ENCODE data around the gene COQ10A. TPM values are rescaled to one million over a fixed set of nuclear protein-coding genes. Genes with fewer than 3 reads are reported as not detected.
A peak's percentile ranks its signal among the peaks of the same experiment; 100 is the strongest.

COQ10A gene
- 1 to 10 TPM; 3.5 to 6.1 TPM for total RNA-seq

DNA sequence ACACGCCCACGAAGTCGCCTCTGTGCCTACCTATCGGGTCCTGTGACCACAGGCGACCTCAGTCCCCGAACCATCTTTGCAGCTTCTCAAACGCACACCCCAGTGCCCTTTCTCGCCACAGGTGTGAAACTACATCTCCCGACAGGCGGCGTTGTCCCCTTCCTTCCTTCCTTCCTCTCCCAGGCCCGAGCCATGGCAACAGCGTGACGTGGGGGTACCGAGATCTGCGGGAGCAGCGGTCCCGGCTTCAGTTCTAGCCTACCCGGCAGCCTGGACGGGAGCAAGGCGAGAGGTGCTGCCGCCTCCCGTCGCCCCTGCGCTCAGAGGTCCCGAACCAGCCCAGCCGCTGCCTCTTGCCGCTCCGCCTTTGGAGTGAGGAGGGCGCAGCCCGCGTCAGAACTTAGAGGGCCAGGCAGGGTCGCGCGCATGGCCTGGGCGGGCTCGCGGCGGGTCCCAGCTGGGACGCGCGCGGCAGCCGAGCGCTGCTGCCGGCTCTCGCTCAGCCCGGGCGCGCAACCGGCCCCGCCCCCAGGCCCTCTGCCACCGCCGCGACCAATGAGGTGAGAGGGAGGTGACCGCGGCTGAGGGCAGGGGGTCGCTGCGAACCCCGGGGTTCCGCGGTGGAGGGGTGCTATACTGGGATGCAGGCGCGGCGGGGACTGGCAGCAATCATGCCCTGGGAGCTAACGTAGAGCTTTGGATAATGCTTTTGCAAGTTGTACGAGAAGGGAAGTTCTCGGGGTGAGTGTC lies at the start of gene COQ10A:
TSS of gene COQ10A (plus strand) at position 250 of the 750 bp plus-strand sequence. CDS start at position 427, 177 bp downstream.
- CTCF ChIA-PET: interaction anchor here (0.6 to 4.5 kb wide), 13 partner anchors 9 to 197 kb away, joined by 3 to 22 read pairs (median 4); partner anchors contain the start of genes ANKRD52, RNF41 and SMARCC2
- Mint-ChIP-seq H3K4me3 (peak within 1 kb of the TSS; percentile 89), H3K27me3 (ENCODE audit: low read depth) (no peaks in the 10 kb centered on the region)

DNA sequence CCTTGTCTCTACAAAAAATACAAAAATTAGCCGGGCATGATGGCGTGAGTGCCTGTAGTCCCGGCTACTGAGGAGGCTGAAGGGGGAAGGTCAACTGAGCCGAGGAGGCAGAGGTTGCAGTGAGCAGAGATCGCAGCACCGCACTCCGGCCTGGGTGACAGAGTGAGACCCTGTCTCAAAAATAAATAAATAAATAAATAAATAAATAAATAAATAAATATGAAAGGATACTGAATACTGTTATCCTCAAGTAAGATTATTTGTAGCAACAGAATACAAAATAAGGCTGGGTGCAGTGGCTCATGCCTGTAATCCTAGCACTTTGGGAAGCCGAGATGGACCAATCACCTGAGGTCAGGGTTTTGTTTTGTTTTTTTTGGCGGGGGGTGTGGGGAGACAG lies 46.9 kb upstream of the COQ10A start:
- peaks cover 7% of the 10 kb centered on the region for H3K36me3 Mint-ChIP-seq (ENCODE audit: low read depth)
- intact Hi-C loops (cut with micrococcal nuclease): loop anchor here (5.0 kb wide), 3 partner anchors 293 to 467 kb away; partner anchors contain the start of genes PTGES3 and PYM1
- no peak overlapping the region for H3K4me3 Mint-ChIP-seq
- no peak overlapping the region for H3K27ac Mint-ChIP-seq
- H3K27me3 Mint-ChIP-seq (ENCODE audit: low read depth): no peaks in the 10 kb centered on the region
- H3K9me3 Mint-ChIP-seq: no peaks in the 10 kb centered on the region
- CTCF ChIA-PET: interaction anchor here (0.9 to 3.9 kb wide), 2 partner anchors 28 to 94 kb away, joined by 3 to 22 read pairs; no protein-coding TSS in a partner anchor
- H3K4me1 Mint-ChIP-seq (ENCODE audit: low read depth): peaks cover 33% of the 10 kb centered on the region
- DNase-seq: no peak

More for the DNA sequence above, at the start of gene COQ10A:
- Mint-ChIP-seq H3K36me3 (ENCODE audit: low read depth) (peaks cover 4% of the 10 kb centered on the region), H3K9me3 (no peaks in the 10 kb centered on the region), H3K4me1 (ENCODE audit: low read depth) (peaks cover 16% of the 10 kb centered on the region), H3K27ac (peak within 1 kb of the TSS; percentile 81)
- intact Hi-C loops (cut with micrococcal nuclease): loop anchor here (1.0 to 2.0 kb wide), 4 partner anchors 9 to 201 kb away; partner anchors contain the start of genes ANKRD52 and SPRYD4
- peak; percentile 90 for DNase-seq

DNA sequence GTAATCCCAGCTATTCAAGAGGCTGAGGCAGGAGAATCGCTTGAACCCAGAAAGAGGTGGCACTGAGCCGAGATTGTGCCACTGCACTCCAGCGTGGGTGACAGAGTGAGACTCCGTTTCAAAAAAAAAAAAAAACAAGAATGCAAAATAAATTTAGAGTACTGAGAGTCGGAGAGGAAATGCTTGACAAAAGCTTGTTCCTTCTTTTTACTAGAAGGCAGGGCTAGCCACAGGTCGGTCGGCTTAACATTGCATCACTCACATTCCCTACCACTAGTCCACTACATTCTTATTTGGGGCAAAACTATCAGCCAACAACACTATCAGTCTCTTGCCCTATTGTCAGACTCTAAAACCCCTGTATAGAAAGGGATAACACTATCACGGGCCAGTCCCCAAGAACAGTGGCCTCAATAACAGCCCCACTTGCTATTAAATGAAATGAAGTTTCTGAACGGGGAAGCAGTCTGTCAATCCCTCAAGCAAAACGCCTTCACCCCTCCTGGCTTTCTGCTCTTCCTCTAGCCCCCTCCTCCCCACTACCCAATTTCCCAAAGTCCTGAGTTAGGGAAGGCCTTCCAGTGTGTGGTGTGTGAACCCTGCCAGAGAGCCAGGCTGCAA lies 46.0 kb upstream of the COQ10A start:
- intact Hi-C loops (cut with micrococcal nuclease): loop anchor here (5.0 kb wide), 3 partner anchors 293 to 467 kb away; partner anchors contain the start of genes PTGES3 and PYM1
- Mint-ChIP-seq H3K27me3 (ENCODE audit: low read depth) (no peaks in the 10 kb centered on the region), H3K4me3 (peak overlapping the region; percentile 99), H3K27ac (peak overlapping the region; percentile 93), H3K9me3 (no peaks in the 10 kb centered on the region), H3K36me3 (ENCODE audit: low read depth) (peaks cover 2% of the 10 kb centered on the region), H3K4me1 (ENCODE audit: low read depth) (peaks cover 39% of the 10 kb centered on the region)
- no peak for DNase-seq
- CTCF ChIA-PET: interaction anchor here (0.9 to 3.9 kb wide), 7 partner anchors 14 to 243 kb away, joined by 3 to 40 read pairs (median 22); partner anchors contain the start of genes ANKRD52, SMARCC2 and ZC3H10

DNA sequence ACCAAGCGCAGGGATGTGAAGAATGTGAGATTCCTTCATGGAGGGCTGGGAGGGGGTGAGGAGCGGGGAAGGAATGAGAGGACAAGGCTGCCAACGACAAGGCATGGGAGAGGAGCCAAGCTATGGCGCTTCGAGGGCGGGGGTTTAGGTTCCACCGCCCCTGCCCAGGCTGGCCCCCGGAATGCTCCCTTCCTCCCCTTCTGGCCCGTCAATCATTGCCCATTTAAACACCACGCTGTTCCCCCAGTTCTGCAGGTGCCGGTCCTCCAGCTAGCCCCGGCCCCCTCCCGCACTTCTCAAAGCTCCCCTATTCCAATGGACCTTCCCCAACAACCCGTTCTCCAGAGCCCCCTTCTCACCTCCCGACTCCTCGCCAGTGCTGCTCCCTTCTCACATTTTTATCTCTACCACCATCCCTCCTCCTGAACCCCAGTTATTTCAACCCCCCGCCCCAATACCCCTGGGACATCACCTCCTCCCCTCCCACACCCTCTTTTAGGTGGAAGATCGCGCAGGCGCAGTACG lies 45.4 kb upstream of the COQ10A start:
- no peak for DNase-seq
- Mint-ChIP-seq H3K9me3 (no peaks in the 10 kb centered on the region), H3K4me1 (ENCODE audit: low read depth) (peaks cover 39% of the 10 kb centered on the region), H3K27ac (peak overlapping the region; percentile 93), H3K36me3 (ENCODE audit: low read depth) (peaks cover 6% of the 10 kb centered on the region), H3K27me3 (ENCODE audit: low read depth) (no peaks in the 10 kb centered on the region), H3K4me3 (peak overlapping the region; percentile 99)
- intact Hi-C loops (cut with micrococcal nuclease): loop anchor here (5.0 kb wide), 3 partner anchors 294 to 466 kb away; partner anchors contain the start of genes PTGES3 and PYM1
- CTCF ChIA-PET: interaction anchor here (0.6 to 3.9 kb wide), 19 partner anchors 12 to 250 kb away, joined by 3 to 40 read pairs (median 5); partner anchors contain the start of genes ANKRD52, ESYT1, SMARCC2 and ZC3H10

DNA sequence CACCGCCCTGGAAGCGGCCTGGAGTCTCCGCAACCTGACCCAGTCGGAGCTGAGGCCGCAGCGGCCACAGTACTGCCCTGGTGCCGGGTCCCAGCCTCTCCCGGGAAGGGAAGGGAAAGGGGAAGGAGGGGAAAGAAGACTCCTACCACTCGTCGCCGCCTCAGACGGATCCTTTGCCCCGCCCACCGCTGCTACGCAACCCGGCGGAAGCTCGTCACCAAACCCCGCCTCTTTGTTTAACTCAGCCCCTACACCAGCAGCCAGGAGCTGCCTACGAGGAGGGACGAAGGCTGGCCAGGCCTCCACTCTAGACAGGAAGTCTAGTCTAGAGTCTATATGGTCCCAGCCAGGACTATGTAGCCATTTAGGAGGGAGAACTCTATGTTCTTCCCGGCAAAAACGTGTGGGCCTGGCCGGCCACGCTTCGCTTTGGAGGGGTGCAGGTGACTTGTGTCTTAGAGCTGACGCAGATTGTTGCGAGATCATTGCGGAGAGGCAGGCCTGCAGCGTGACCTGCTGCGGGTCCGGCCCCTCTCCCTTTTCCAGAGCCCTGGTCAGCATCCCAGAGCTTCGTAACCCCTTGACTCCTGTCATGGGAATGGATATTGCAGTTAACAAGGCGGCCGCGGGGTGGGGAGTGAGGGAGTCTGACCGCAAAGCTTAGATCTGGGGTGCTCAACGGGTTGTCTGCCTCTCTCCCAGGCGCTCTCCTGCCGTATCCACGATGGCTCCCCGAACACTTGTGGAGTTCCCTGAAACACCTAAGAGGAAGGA lies 44.8 kb upstream of the COQ10A start, which contains the start of gene RNF41:
TSS of gene RNF41 (minus strand) at position 166 of the 774 bp plus-strand sequence. CDS start 7,875 bp downstream, outside the sequence.
- H3K9me3 Mint-ChIP-seq: no peaks in the 10 kb centered on the region
- intact Hi-C loops (cut with micrococcal nuclease): loop anchor here (1.0 to 5.0 kb wide), 4 partner anchors 112 to 465 kb away; partner anchors contain the start of genes PTGES3 and PYM1
- H3K27me3 Mint-ChIP-seq (ENCODE audit: low read depth): no peaks in the 10 kb centered on the region
- CTCF ChIA-PET: interaction anchor here (0.6 to 3.9 kb wide), 24 partner anchors 11 to 282 kb away, joined by 3 to 40 read pairs (median 4); partner anchors contain the start of genes ANKRD52, ESYT1, SMARCC2 and ZC3H10
- DNase-seq: peak; percentile 95
- H3K27ac Mint-ChIP-seq: peak within 1 kb of the TSS; percentile 93
- H3K4me3 Mint-ChIP-seq: peak within 1 kb of the TSS; percentile 99
- peaks cover 37% of the 10 kb centered on the region for H3K4me1 Mint-ChIP-seq (ENCODE audit: low read depth)
- H3K36me3 Mint-ChIP-seq (ENCODE audit: low read depth): peaks cover 7% of the 10 kb centered on the region

DNA sequence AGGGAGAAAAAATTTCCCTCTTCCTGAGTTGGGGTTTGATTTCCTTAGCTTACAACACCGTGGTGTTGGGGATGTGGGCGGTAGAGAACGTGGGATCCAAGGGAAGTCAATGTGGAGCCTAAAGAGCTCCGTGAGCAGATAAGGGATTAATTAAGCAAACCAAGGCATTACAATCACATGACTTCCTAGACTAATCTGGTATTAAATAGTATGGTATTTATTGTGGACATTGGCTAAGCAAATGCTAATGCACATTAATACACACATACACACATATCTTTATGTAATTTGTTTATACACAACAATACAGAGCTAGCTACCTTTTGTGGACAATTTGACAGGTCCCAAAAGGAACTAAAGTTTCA lies 44.2 kb upstream of the COQ10A start:
- peaks cover 12% of the 10 kb centered on the region for H3K36me3 Mint-ChIP-seq (ENCODE audit: low read depth)
- CTCF ChIA-PET: interaction anchor here (0.6 to 3.9 kb wide), 20 partner anchors 11 to 281 kb away, joined by 3 to 40 read pairs (median 6); partner anchors contain the start of genes ANKRD52, ESYT1, SMARCC2 and ZC3H10
- no peaks in the 10 kb centered on the region for H3K9me3 Mint-ChIP-seq

DNA sequence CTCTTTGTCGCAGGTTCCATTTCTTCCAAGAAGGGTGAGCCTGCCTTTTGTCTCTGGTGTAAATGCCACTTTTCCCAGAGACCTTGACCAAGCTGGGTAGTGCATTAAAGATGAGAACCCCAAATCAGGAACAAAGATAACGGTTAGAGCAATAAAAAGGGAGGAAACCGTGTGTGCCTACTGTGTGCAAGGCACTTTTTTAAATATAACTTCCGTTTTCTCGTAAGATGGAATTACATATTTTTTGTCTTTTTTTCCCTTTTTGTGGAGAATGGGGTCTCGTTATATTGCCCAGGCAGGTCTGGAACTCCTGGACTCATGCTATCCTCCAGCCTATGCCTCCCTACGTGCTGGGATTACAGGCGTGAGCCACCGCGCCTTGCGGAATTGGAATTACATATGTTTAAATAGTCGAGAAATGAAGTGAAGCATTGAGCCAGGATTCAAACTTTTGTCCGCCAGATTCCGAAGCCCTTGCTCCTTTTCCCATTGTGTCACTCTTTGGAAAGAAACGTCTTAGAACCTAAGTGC lies 43.1 kb upstream of the COQ10A start:
- Mint-ChIP-seq H3K4me1 (ENCODE audit: low read depth) (peaks cover 37% of the 10 kb centered on the region), H3K36me3 (ENCODE audit: low read depth) (peaks cover 12% of the 10 kb centered on the region), H3K27ac (peak overlapping the region; percentile 93), H3K9me3 (no peaks in the 10 kb centered on the region), H3K4me3 (peak overlapping the region; percentile 99), H3K27me3 (ENCODE audit: low read depth) (no peaks in the 10 kb centered on the region)
- CTCF ChIA-PET: interaction anchor here (0.6 to 3.9 kb wide), 6 partner anchors 17 to 395 kb away, joined by 3 to 40 read pairs (median 20); partner anchors contain the start of genes ESYT1 and ZC3H10
- intact Hi-C loops (cut with micrococcal nuclease): loop anchor here (1.0 to 5.0 kb wide), 17 partner anchors 17 to 502 kb away; partner anchors contain the start of genes ANKRD52, CS, IL23A and MYL6B
- no peak for DNase-seq

More for the DNA sequence above, 44.2 kb upstream of the COQ10A start:
- peak overlapping the region; percentile 93 for H3K27ac Mint-ChIP-seq
- intact Hi-C loops (cut with micrococcal nuclease): loop anchor here (1.0 to 5.0 kb wide), 4 partner anchors 112 to 465 kb away; partner anchors contain the start of genes PTGES3 and PYM1
- no peaks in the 10 kb centered on the region for H3K27me3 Mint-ChIP-seq (ENCODE audit: low read depth)
- H3K4me1 Mint-ChIP-seq (ENCODE audit: low read depth): peaks cover 37% of the 10 kb centered on the region
- peak overlapping the region; percentile 99 for H3K4me3 Mint-ChIP-seq
- no peak for DNase-seq

DNA sequence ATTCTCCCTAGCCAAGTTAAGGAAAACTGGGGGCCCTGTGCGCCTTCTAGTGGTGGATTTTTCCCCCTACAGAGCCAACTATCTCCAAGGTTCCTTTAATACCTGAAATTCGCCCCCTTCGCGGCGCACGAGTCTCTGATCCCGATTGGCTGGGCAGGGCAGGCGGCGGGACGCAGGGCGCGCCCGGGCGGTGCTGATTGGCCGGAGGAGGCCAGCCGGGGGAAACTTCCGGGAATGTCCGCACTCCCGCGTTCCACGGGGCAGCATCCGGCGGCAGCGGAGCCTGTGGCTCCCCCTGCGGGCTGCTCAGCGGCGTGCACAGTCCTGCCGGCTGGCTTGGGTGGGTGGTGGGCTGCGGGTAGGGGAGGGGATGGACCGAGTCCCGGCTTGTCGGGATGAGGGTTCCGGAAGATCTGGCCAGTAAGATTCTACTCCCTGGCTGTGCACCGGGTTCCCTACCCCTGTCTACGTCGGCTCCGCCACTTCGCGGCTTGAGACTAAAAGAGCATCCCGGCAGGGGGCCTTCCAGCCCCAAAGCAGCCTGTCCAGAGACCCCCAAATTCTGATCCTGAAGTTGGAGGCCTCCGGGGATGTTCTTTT lies 42.5 kb upstream of the COQ10A start, which contains the start of gene NABP2:
TSS of gene NABP2 (plus strand) at position 241 of the 600 bp plus-strand sequence. CDS start 515 bp downstream, outside the sequence.
- Mint-ChIP-seq H3K9me3 (no peaks in the 10 kb centered on the region), H3K27ac (peak within 1 kb of the TSS; percentile 93), H3K4me1 (ENCODE audit: low read depth) (peaks cover 37% of the 10 kb centered on the region), H3K4me3 (peak within 1 kb of the TSS; percentile 99), H3K27me3 (ENCODE audit: low read depth) (no peaks in the 10 kb centered on the region), H3K36me3 (ENCODE audit: low read depth) (peaks cover 12% of the 10 kb centered on the region)
- peak; percentile 97 for DNase-seq
- CTCF ChIA-PET: interaction anchor here (0.6 to 1.4 kb wide), 2 partner anchors 22 to 395 kb away, joined by 3 read pairs; no protein-coding TSS in a partner anchor
- intact Hi-C loops (cut with micrococcal nuclease): loop anchor here (1.0 to 5.0 kb wide), 17 partner anchors 17 to 501 kb away; partner anchors contain the start of genes ANKRD52, CS, IL23A and MYL6B

DNA sequence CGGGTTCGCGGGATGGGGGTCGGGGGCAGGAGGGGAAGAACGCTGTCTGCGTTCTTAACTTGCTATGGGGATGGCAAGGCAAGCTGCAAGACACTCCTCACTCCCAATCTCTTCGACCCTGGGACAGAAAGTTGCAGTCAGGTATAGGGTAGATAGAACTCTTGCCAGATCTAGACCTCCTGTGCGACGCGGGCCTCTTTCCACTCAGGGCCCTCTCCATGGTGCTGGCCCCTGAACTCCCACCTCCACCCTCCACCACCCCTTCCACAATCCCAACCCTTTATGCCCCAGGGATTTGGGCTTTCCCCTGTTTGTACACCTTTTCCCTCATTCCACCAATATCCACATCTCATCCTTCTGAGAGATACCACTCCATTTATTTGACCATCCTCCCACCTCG lies 41.8 kb upstream of the COQ10A start:
- Mint-ChIP-seq H3K4me3 (peak overlapping the region; percentile 99), H3K27ac (peak overlapping the region; percentile 93), H3K36me3 (ENCODE audit: low read depth) (peaks cover 12% of the 10 kb centered on the region), H3K4me1 (ENCODE audit: low read depth) (peaks cover 37% of the 10 kb centered on the region), H3K9me3 (no peaks in the 10 kb centered on the region), H3K27me3 (ENCODE audit: low read depth) (no peaks in the 10 kb centered on the region)
- CTCF ChIA-PET: interaction anchor here (1.7 kb wide), 1 partner anchor 106 kb away, joined by 3 read pairs; no protein-coding TSS in a partner anchor
- DNase-seq: peak; percentile 8
- intact Hi-C loops (cut with micrococcal nuclease): loop anchor here (1.0 to 5.0 kb wide), 17 partner anchors 18 to 500 kb away; partner anchors contain the start of genes ANKRD52, CS, IL23A and MYL6B

DNA sequence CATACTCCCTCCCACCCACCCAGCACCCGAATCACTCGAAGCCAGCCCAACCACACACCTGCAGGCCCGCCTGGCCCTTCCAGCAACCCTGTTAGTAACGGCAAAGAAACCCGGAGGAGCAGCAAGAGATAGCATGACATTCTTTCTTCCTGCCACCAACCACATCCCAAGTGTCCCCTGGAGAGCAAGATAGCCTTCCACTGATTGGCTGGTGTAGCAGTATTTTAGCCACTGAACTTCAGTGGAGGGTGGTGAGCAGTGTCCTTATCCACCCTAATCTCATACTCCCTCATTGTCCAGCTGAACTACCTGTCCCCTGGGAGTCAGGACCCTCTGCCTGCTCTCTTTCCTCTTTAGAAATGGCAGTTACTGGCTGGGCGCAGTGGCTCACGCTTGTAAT lies 37.7 kb upstream of the COQ10A start:
- Mint-ChIP-seq H3K9me3 (no peaks in the 10 kb centered on the region), H3K36me3 (ENCODE audit: low read depth) (peaks cover 12% of the 10 kb centered on the region), H3K27ac (no peak overlapping the region), H3K4me1 (ENCODE audit: low read depth) (peaks cover 11% of the 10 kb centered on the region), H3K4me3 (no peak overlapping the region), H3K27me3 (ENCODE audit: low read depth) (no peaks in the 10 kb centered on the region)
- intact Hi-C loops (cut with micrococcal nuclease): no loop called here
- no peak for DNase-seq
- CTCF ChIA-PET: interaction anchor here (1.5 kb wide), 1 partner anchor 29 kb away, joined by 3 read pairs; the partner anchor contains the start of gene ANKRD52

Measured in activated naive CD4-positive, alpha-beta T cell treated with anti-CD3 and anti-CD28 coated beads for 36 hours (primary cell).